Left kidney (tissue), 2 donors: Measurements from ENCODE around the gene GP9. TPM values are rescaled to one million over a fixed set of nuclear protein-coding genes. Genes with fewer than 3 reads are reported as not detected.
"Not testable (repeated sequence)": the region's sequence is repeated elsewhere in the genome, so short reads cannot be mapped to it uniquely, and the experiment has no call there.

Experiments used
- DNase-seq: peaks from one replicate; pipeline ENCODE4 v3.0.0-alpha.2; 2013
- polyA plus RNA-seq: library from polyadenylated mRNA; unstranded; fragments of 120-200 nt; gene quantifications from one replicate; pipeline ENCODE4 v1.2.1, GENCODE V29; 2013; ENCODE audit not compliant: insufficient read length

Gene GP9
- polyA plus RNA-seq, 1 donor, result 0.47 TPM

DNA sequence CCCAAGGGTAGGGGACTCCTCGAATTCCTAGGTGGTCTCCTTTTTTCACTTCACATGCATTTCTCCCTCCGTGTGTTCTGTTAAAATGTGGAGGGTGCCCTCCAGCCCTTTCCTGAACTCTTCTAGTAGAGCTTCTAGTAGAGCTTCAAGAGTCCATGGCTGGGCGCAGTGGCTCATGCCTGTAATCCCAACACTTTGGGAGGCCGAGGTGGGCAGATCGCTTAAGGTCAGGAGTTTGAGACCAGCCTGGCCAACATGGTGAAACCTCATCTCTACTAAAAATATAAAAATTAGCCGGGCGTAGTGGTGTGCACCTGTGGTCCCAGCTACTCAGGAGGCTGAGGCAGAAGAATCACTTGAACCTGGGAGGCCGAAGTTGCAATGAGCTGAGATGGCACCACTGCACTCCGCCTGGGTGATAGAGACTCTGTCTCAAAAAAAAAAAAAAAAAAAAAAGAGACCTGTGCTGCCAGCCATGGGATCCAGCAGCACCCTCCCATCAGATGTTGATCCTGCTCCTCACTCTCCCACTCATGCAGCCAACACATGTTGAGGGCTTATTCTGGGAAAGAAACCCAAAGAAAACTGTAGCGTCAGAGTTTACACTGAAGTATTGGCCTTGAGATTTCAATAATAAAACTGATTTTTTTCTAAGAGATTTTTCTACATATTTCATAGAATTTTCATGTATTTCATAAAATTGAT, 50.6 kb downstream of the GP9 start:
- DNase-seq, result not testable (repeated sequence)

Other genes starting within 250 kb of the GP9 start
- gene ACAD9, start 181.2 kb upstream of the GP9 start, polyA plus RNA-seq, result 50.7 TPM
- gene CFAP92, start 66.7 kb upstream of the GP9 start, polyA plus RNA-seq, result 1.7 TPM
- gene EFCC1, start 59.5 kb upstream of the GP9 start, polyA plus RNA-seq, result 1.7 TPM
- gene RAB43, start 61.0 kb downstream of the GP9 start, polyA plus RNA-seq, result 4.0 TPM
- 53.1 TPM for gene ISY1, start 100.3 kb downstream of the GP9 start, polyA plus RNA-seq
- gene CNBP, start 123.1 kb downstream of the GP9 start, polyA plus RNA-seq, result 399 TPM
- 176 TPM for gene COPG1, start 188.8 kb downstream of the GP9 start, polyA plus RNA-seq
- gene HMCES, start 218.1 kb downstream of the GP9 start, polyA plus RNA-seq, result 55.7 TPM